HepG2 (cell line): ENCODE data around the gene RARG. TPM values are rescaled to one million over a fixed set of nuclear protein-coding genes. Genes with fewer than 3 reads are reported as not detected.

Experiments
- AHR ChIP-seq: IDR thresholded peaks from 2 replicates; pipeline ENCODE4 v1.6.1; 2018; ENCODE audit warnings: missing genetic modification reagents, missing compliant biosample characterization
- ARNT2 ChIP-seq: sonication (generic); formaldehyde crosslinking; IDR thresholded peaks from 2 replicates; pipeline ENCODE4 v1.8.0; 2022; ENCODE audit warnings: mild to moderate bottlenecking, low read depth, missing genetic modification reagents, moderate library complexity
- BRCA1 ChIP-seq: sonication (generic); formaldehyde crosslinking; IDR thresholded peaks from 2 replicates; pipeline ENCODE4 v1.4.0; 2020; ENCODE audit warnings: missing genetic modification reagents
- BRD4 ChIP-seq: sonication (generic); formaldehyde crosslinking; IDR thresholded peaks from 2 replicates; pipeline ENCODE4 v1.4.0; 2020; ENCODE audit warnings: missing genetic modification reagents
- KAT8 ChIP-seq: IDR thresholded peaks from 2 replicates; pipeline ENCODE4 v1.6.1; 2016; ENCODE audit warnings: missing genetic modification reagents, missing compliant biosample characterization
- KLF16 ChIP-seq, 2 experiments: sonication (generic) in 1 of 2; formaldehyde crosslinking in 1 of 2; IDR thresholded peaks; 2 replicates each; pipeline versions ENCODE4 v1.6.1 to v1.8.0; 2016 to 2023; ENCODE audit warnings: missing genetic modification reagents in 2 of 2, missing compliant biosample characterization in 1 of 2
- PATZ1 ChIP-seq: sonication (generic); formaldehyde crosslinking; IDR thresholded peaks from 2 replicates; pipeline ENCODE4 v1.4.0; 2020; ENCODE audit warnings: missing genetic modification reagents
- POGK ChIP-seq: sonication (generic); formaldehyde crosslinking; conservative IDR thresholded peaks from 2 replicates; pipeline ENCODE4 v1.8.0; 2022; ENCODE audit warnings: mild to moderate bottlenecking, moderate library complexity, missing genetic modification reagents
- SAP130 ChIP-seq: IDR thresholded peaks from 2 replicates; pipeline ENCODE4 v1.6.1; 2016; ENCODE audit warnings: low read depth
- STAG1 ChIP-seq: sonication (generic); formaldehyde crosslinking; IDR thresholded peaks from 2 replicates; pipeline ENCODE4 v1.4.0; 2020; ENCODE audit warnings: missing genetic modification reagents
- THAP11 ChIP-seq: IDR thresholded peaks from 2 replicates; pipeline ENCODE4 v1.6.1; 2016; ENCODE audit warnings: missing biosample characterization, missing genetic modification reagents
- ZNF24 ChIP-seq: fragments of 450-650 bp; IDR thresholded peaks from 2 replicates; pipeline ENCODE4 v1.6.1; 2017; ENCODE audit warnings: antibody characterized with exemption, mild to moderate bottlenecking
- ZNF512 ChIP-seq: sonication (generic); formaldehyde crosslinking; IDR thresholded peaks from 2 replicates; pipeline ENCODE4 v1.4.0; 2020; ENCODE audit warnings: mild to moderate bottlenecking, missing genetic modification reagents
- ZNF576 ChIP-seq: sonication (generic); formaldehyde crosslinking; IDR thresholded peaks from 2 replicates; pipeline ENCODE4 v1.4.0; 2020; ENCODE audit warnings: mild to moderate bottlenecking, missing genetic modification reagents
- ZNF614 ChIP-seq: IDR thresholded peaks from 2 replicates; pipeline ENCODE4 v1.6.1; 2018; ENCODE audit warnings: missing biosample characterization, missing genetic modification reagents, inconsistent platforms, borderline replicate concordance
- ZNF687 ChIP-seq: sonication (generic); formaldehyde crosslinking; IDR thresholded peaks from 2 replicates; pipeline ENCODE4 v1.5.1; 2020; ENCODE audit warnings: mild to moderate bottlenecking, missing genetic modification reagents, moderate library complexity
- ZNF768 ChIP-seq: sonication (generic); formaldehyde crosslinking; IDR thresholded peaks from 2 replicates; pipeline ENCODE4 v1.4.0; 2020; ENCODE audit warnings: missing genetic modification reagents
- ZNF841 ChIP-seq: sonication (generic); formaldehyde crosslinking; IDR thresholded peaks from 2 replicates; pipeline ENCODE4 v1.8.1; 2023; ENCODE audit warnings: missing genetic modification reagents, borderline replicate concordance
- polyA plus RNA-seq, 8 experiments: library from polyadenylated mRNA; depleted of rRNA in 3 of 8; stranded (reverse) in 7 of 8; unstranded in 1 of 8; fragments of >200 nt; fragmentation: Illumina TruSeq in 4 of 8; extraction: Trizol in 4 of 8; gene quantifications; 2 replicates each; pipeline versions ENCODE4 v1.2.1 to v1.2.3, GENCODE V29; 2011 to 2016; ENCODE audit warnings: low read depth in 4 of 8, missing spikeins in 1 of 8, mixed read lengths in 1 of 8; ENCODE audit not compliant: insufficient read depth in 1 of 8
- total RNA-seq, 5 experiments: library from RNA; depleted of rRNA; stranded (reverse); fragments of >200 nt; fragmentation: Illumina TruSeq; extraction: Trizol; gene quantifications; 2 replicates each; pipeline ENCODE4 v1.2.3, GENCODE V29; 2016; ENCODE audit warnings: low read depth in 1 of 5

Gene RARG
- total and polyA plus RNA-seq, 2 of the 13 experiments (the other 11 are each of a cell fraction or from before 2014, with no cell fraction given) = 0.77 to 1.5 TPM

GRCh38 chr12:53213348-53213747, 18.7 kb downstream of the RARG start (continued):
- TF ChIP-seq KAT8 (CRISPR knock-in tag) = 0 out of 2 replicates have a peak, but pooled peaks have one; percentile 16
- no peak for TF ChIP-seq KLF16 (CRISPR knock-in tag; IDR thresholded peaks at IDR 0.05)
- TF ChIP-seq ZNF614 (CRISPR knock-in tag) = peak; percentile 57; the same call in 1 of the 2 replicates
- TF ChIP-seq ZNF841 (CRISPR knock-in tag) = no peak
- peak; percentile 65 for TF ChIP-seq ZNF687
- TF ChIP-seq ZNF24 = no peak
- 0 out of 2 replicates have a peak, but pooled peaks have one; percentile 20 for TF ChIP-seq AHR (CRISPR knock-in tag)
- TF ChIP-seq BRD4 (CRISPR knock-in tag) = no peak
- no peak for TF ChIP-seq BRCA1 (CRISPR knock-in tag)
- peak; percentile 36; the same call in 1 of the 2 replicates for TF ChIP-seq ZNF768 (CRISPR knock-in tag)
- no peak; the same call in 1 of the 2 replicates for TF ChIP-seq POGK (CRISPR knock-in tag)
- 0 out of 2 replicates have a peak, but pooled peaks have one; percentile 26 for TF ChIP-seq ZNF576 (CRISPR knock-in tag)
- TF ChIP-seq ARNT2 = 0 out of 2 replicates have a peak, but pooled peaks have one; percentile 56
- TF ChIP-seq THAP11 = peak; percentile 84
- TF ChIP-seq ZNF512 (CRISPR knock-in tag) = no peak
- peak; percentile 26; the same call in 1 of the 2 replicates for TF ChIP-seq SAP130 (CRISPR knock-in tag)
- peak; percentile 62 for TF ChIP-seq PATZ1 (CRISPR knock-in tag)
- peak; percentile 95 for TF ChIP-seq STAG1
